ENCODE data around the gene CHRDL2.

Gene CHRDL2

DNA sequence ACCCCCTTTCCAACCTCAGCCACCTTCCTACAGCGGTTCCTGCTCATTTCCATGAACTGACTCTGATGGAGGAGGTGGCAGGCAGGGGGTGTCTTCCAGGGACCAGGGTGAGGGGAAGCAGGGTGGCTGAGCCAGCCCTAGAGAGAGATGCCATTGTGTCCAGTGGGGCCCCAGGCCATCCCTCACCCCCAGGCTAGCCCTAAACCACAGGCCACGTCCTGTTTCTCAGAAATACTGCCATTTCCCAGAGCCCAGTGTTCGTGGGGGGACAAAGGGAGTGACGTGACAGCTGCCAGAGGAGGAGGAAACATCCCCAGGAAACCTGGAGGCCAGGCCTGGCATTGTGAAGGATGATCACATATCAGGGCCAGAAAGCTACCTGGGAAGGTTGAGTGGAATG lies 39.5 kb downstream of the CHRDL2 start:
- H3K27me3 ChIP-seq (ENCODE audit: insufficient read depth, low read depth) = no peaks in the 10 kb centered on the region
- H3K79me2 ChIP-seq (ENCODE audit: insufficient read depth, low read depth) = no peaks in the 10 kb centered on the region
- no peak overlapping the region for H3K9ac ChIP-seq
- no peak overlapping the region for H2AFZ ChIP-seq (ENCODE audit: low read depth)
- H3K4me2 ChIP-seq = no peak overlapping the region
- no peak overlapping the region for H3K4me3 ChIP-seq (IDR thresholded peaks at IDR 0.05; ENCODE audit: insufficient read depth, low read depth, low read length)
- TF ChIP-seq CTCF (conservative IDR thresholded peaks at IDR 0.05; ENCODE audit: low read depth, low read length) = no peak
- no peaks in the 10 kb centered on the region for H3K36me3 ChIP-seq (ENCODE audit: insufficient read depth)
- H4K20me1 ChIP-seq (ENCODE audit: insufficient read depth) = no peaks in the 10 kb centered on the region
- H3K4me1 ChIP-seq (ENCODE audit: low read depth, poor library complexity, severe bottlenecking) = no peaks in the 10 kb centered on the region
- H3K27ac ChIP-seq = no peak overlapping the region

DNA sequence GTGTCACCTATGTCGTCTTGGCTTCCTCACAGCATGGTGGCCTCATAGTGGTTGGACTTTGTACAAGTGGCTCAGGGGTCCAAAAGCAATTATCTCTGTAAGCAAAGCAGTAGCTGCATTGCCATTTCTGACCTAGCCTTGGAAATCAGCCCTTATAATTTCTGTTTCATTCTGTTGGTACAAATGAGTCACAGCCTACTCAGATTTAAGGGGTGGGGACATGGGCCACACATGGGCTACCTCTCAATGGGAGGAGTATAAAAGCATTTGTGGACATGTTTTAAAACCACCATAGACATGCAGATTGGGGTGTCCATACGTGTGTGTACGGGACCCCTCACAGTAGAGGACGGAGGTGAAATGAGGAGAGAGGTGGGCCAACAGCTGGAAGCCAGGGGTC lies 41.6 kb downstream of the CHRDL2 start:
- no peak overlapping the region for H3K27ac ChIP-seq

GRCh38 chr11:74687237-74688023 lies 43.8 kb downstream of the CHRDL2 start:
- Histone ChIP-seq H3K79me2 (ENCODE audit: insufficient read depth, low read depth) (no peaks in the 10 kb centered on the region), H3K27ac (no peak overlapping the region)
- no peak for TF ChIP-seq CTCF (conservative IDR thresholded peaks at IDR 0.05; ENCODE audit: low read depth, low read length)

More for the DNA sequence above, 41.6 kb downstream of the CHRDL2 start:
- Histone ChIP-seq H3K9ac (no peak overlapping the region), H3K4me2 (no peak overlapping the region), H3K4me1 (ENCODE audit: low read depth, poor library complexity, severe bottlenecking) (no peaks in the 10 kb centered on the region), H2AFZ (ENCODE audit: low read depth) (no peak overlapping the region), H3K4me3 (IDR thresholded peaks at IDR 0.05; ENCODE audit: insufficient read depth, low read depth, low read length) (no peak overlapping the region), H3K79me2 (ENCODE audit: insufficient read depth, low read depth) (no peaks in the 10 kb centered on the region), H3K36me3 (ENCODE audit: insufficient read depth) (no peaks in the 10 kb centered on the region), H4K20me1 (ENCODE audit: insufficient read depth) (no peaks in the 10 kb centered on the region), H3K27me3 (ENCODE audit: insufficient read depth, low read depth) (no peaks in the 10 kb centered on the region)
- no peak for TF ChIP-seq CTCF (conservative IDR thresholded peaks at IDR 0.05; ENCODE audit: low read depth, low read length)

GRCh38 chr11:74686792-74687191 lies 44.4 kb downstream of the CHRDL2 start:
- no peaks in the 10 kb centered on the region for H3K36me3 ChIP-seq (ENCODE audit: insufficient read depth)
- no peak overlapping the region for H3K4me2 ChIP-seq
- H3K27ac ChIP-seq = no peak overlapping the region
- TF ChIP-seq CTCF (conservative IDR thresholded peaks at IDR 0.05; ENCODE audit: low read depth, low read length) = no peak
- no peak overlapping the region for H2AFZ ChIP-seq (ENCODE audit: low read depth)
- H3K4me3 ChIP-seq (IDR thresholded peaks at IDR 0.05; ENCODE audit: insufficient read depth, low read depth, low read length) = no peak overlapping the region
- no peaks in the 10 kb centered on the region for H3K79me2 ChIP-seq (ENCODE audit: insufficient read depth, low read depth)
- no peaks in the 10 kb centered on the region for H3K4me1 ChIP-seq (ENCODE audit: low read depth, poor library complexity, severe bottlenecking)
- H4K20me1 ChIP-seq (ENCODE audit: insufficient read depth) = no peaks in the 10 kb centered on the region
- H3K27me3 ChIP-seq (ENCODE audit: insufficient read depth, low read depth) = no peaks in the 10 kb centered on the region
- no peak overlapping the region for H3K9ac ChIP-seq

More at GRCh38 chr11:74687237-74688023, 43.8 kb downstream of the CHRDL2 start:
- H3K9ac ChIP-seq = no peak overlapping the region
- H4K20me1 ChIP-seq (ENCODE audit: insufficient read depth) = no peaks in the 10 kb centered on the region
- no peaks in the 10 kb centered on the region for H3K4me1 ChIP-seq (ENCODE audit: low read depth, poor library complexity, severe bottlenecking)
- H3K4me3 ChIP-seq (IDR thresholded peaks at IDR 0.05; ENCODE audit: insufficient read depth, low read depth, low read length) = no peak overlapping the region
- H3K36me3 ChIP-seq (ENCODE audit: insufficient read depth) = no peaks in the 10 kb centered on the region
- no peaks in the 10 kb centered on the region for H3K27me3 ChIP-seq (ENCODE audit: insufficient read depth, low read depth)
- H3K4me2 ChIP-seq = no peak overlapping the region
- no peak overlapping the region for H2AFZ ChIP-seq (ENCODE audit: low read depth)
